IMR-90 (cell line): ENCODE results near the gene PLEKHG4. TPM values are rescaled to one million over a fixed set of nuclear protein-coding genes. Genes with fewer than 3 reads are reported as not detected.

Source experiments
- ATAC-seq: fragments of 200-7000 bp; cut with Tn5 transposase; 2 replicates; pipeline ENCODE4 v1.9.1; 2020; ENCODE audit warnings: low read depth, mild to moderate bottlenecking, moderate library complexity
- BruUV-seq: library from RNA; stranded (reverse); fragments of 400-500 nt; replicated peaks from 2 replicates; lab custom pipeline; 2021; lab: Mats Ljungman, UMichigan
- CTCF ChIA-PET: fragments of 300-600 bp; formaldehyde crosslinking; extraction: SDS; loops from one replicate; lab custom pipeline; 2021; ENCODE audit warnings: antibody characterized with exemption; lab: Yijun Ruan, JAX
- POLR2A ChIA-PET: fragments of 300-600 bp; sonication (Branson Sonifier 250); formaldehyde crosslinking; loops from one replicate; lab custom pipeline; 2022; ENCODE audit warnings: antibody characterized with exemption; ENCODE audit not compliant: unreplicated experiment; lab: Charles Lee
- DNase-seq: peaks from one replicate; pipeline ENCODE4 v3.0.0; 2013
- H2AFZ ChIP-seq: replicated peaks from 2 replicates; pipeline ENCODE3; 2013; ENCODE audit warnings: low read length, mild to moderate bottlenecking; ENCODE audit not compliant: poor library complexity
- H2AK5ac ChIP-seq: 2 replicates; pipeline ENCODE4 v1.6.1; 2013; ENCODE audit warnings: low read depth, low read length, inconsistent platforms
- H2AK9ac ChIP-seq: replicated peaks from 2 replicates; pipeline ENCODE3; 2013; ENCODE audit warnings: mild to moderate bottlenecking, low read depth, low read length, moderate library complexity; ENCODE audit not compliant: poor library complexity
- H2BK120ac ChIP-seq: 2 replicates; pipeline ENCODE4 v1.6.1; 2013; ENCODE audit warnings: low read depth, low read length, inconsistent platforms
- H2BK15ac ChIP-seq: 3 replicates; pipeline ENCODE4 v1.6.1; 2013; ENCODE audit warnings: low read depth, low read length, inconsistent platforms
- H2BK20ac ChIP-seq: 2 replicates; pipeline ENCODE4 v1.6.1; 2013; ENCODE audit warnings: low read depth, mild to moderate bottlenecking, inconsistent platforms, low read length, moderate library complexity
- H2BK5ac ChIP-seq: 2 replicates; pipeline ENCODE4 v1.6.1; 2013; ENCODE audit warnings: mild to moderate bottlenecking, low read depth, low read length, inconsistent platforms; ENCODE audit not compliant: poor library complexity, severe bottlenecking
- H3K14ac ChIP-seq: replicated peaks from 2 replicates; pipeline ENCODE4 v1.6.1; 2013; ENCODE audit warnings: low read depth, low read length, inconsistent platforms
- H3K18ac ChIP-seq: 2 replicates; pipeline ENCODE4 v1.6.1; 2013; ENCODE audit warnings: low read depth, low read length, control low read depth
- H3K23ac ChIP-seq: 2 replicates; pipeline ENCODE4 v1.6.1; 2013; ENCODE audit warnings: low read depth, low read length, inconsistent platforms
- H3K27ac ChIP-seq: 2 replicates; pipeline ENCODE4 v1.5.1; 2013; ENCODE audit warnings: mild to moderate bottlenecking, control low read depth, low read length; ENCODE audit not compliant: insufficient read depth
- H3K27me3 ChIP-seq: 2 replicates; pipeline ENCODE4 v1.6.1; 2013; ENCODE audit warnings: low read length; ENCODE audit not compliant: control insufficient read depth, insufficient read depth
- H3K36me3 ChIP-seq: 2 replicates; pipeline ENCODE4 v1.6.1; 2013; ENCODE audit warnings: low read length, mixed read lengths; ENCODE audit not compliant: control insufficient read depth, insufficient read depth
- H3K4ac ChIP-seq: 2 replicates; pipeline ENCODE4 v1.6.1; 2013; ENCODE audit warnings: low read depth, low read length, inconsistent platforms
- H3K4me1 ChIP-seq: 2 replicates; pipeline ENCODE4 v1.6.1; 2013; ENCODE audit warnings: low read length, mixed read lengths; ENCODE audit not compliant: control insufficient read depth, insufficient read depth
- H3K4me2 ChIP-seq: 2 replicates; pipeline ENCODE4 v1.6.1; 2013; ENCODE audit warnings: low read depth, mild to moderate bottlenecking, control low read depth, low read length, moderate library complexity
- H3K4me3 ChIP-seq: 2 replicates; pipeline ENCODE4 v1.5.1; 2013; ENCODE audit warnings: low read depth, mild to moderate bottlenecking, control low read depth, low read length, moderate library complexity; ENCODE audit not compliant: insufficient read depth
- H3K56ac ChIP-seq: 2 replicates; pipeline ENCODE4 v1.6.1; 2013; ENCODE audit warnings: low read length, inconsistent platforms; ENCODE audit not compliant: insufficient read depth; ENCODE audit errors: extremely low read depth
- H3K79me1 ChIP-seq, 2 experiments: 2 replicates each; pipeline ENCODE4 v1.6.1; 2013; ENCODE audit warnings: low read length in 2 of 2, inconsistent platforms in 1 of 2, low read depth in 1 of 2
- H3K9ac ChIP-seq: 2 replicates; pipeline ENCODE4 v1.6.1; 2013; ENCODE audit warnings: low read depth, low read length, control low read depth
- H3K9me1 ChIP-seq: 2 replicates; pipeline ENCODE4 v1.6.1; 2013; ENCODE audit warnings: low read length, inconsistent platforms; ENCODE audit not compliant: insufficient read depth
- H3K9me3 ChIP-seq: 2 replicates; pipeline ENCODE4 v1.6.1; 2013; ENCODE audit warnings: low read length; ENCODE audit not compliant: control insufficient read depth, insufficient read depth
- H4K20me1 ChIP-seq: 2 replicates; pipeline ENCODE4 v1.6.1; 2013; ENCODE audit warnings: low read length, inconsistent platforms; ENCODE audit not compliant: insufficient read depth
- H4K5ac ChIP-seq: 2 replicates; pipeline ENCODE4 v1.6.1; 2013; ENCODE audit warnings: mild to moderate bottlenecking, low read depth, low read length, control low read depth
- H4K8ac ChIP-seq, 2 experiments: 2 replicates each; pipeline ENCODE4 v1.6.1; 2013; ENCODE audit warnings: low read depth in 2 of 2, low read length in 2 of 2, control low read depth in 1 of 2, inconsistent platforms in 1 of 2
- H4K91ac ChIP-seq: 2 replicates; pipeline ENCODE4 v1.6.1; 2013; ENCODE audit warnings: low read depth, low read length, inconsistent platforms; ENCODE audit not compliant: insufficient read depth
- RAD21 ChIP-seq: IDR thresholded peaks from 2 replicates; pipeline ENCODE4 v1.6.1; 2012; ENCODE audit warnings: low read length, improper control_type of control experiment
- SMC3 ChIP-seq: fragments of 150-350 bp; IDR thresholded peaks from 2 replicates; pipeline ENCODE4 v1.6.1; 2016; ENCODE audit warnings: low read depth, mild to moderate bottlenecking, antibody characterized with exemption, low read length, moderate library complexity
- WGBS, 2 experiments: methylation state at CpG; one replicate each; pipeline versions ENCODE4 v1.1.5 to v1.1.7; 2013; ENCODE audit warnings: missing lambda C conversion rate in 2 of 2; ENCODE audit not compliant: insufficient read length in 1 of 2; ENCODE audit errors: extremely low coverage in 2 of 2; 5-methylcytosine and 5-hydroxymethylcytosine counted together
- dilution Hi-C: fragments of 300-500 bp; cut with HindIII; formaldehyde crosslinking; loops from one replicate; pipeline ENCODE4 v1.14.3; 2018; ENCODE audit warnings: low sequenced_read_pairs; ENCODE audit not compliant: unreplicated experiment
- in situ Hi-C: fragments of 300-500 bp; cut with MboI; formaldehyde crosslinking; loops from 3 replicates; pipeline ENCODE4 v1.14.3; 2019; ENCODE audit warnings: low sequenced_read_pairs, inconsistent platforms, mixed read lengths
- intact Hi-C: fragments of 100-400 bp; cut with micrococcal nuclease; formaldehyde crosslinking; loops from 2 replicates; pipeline ENCODE4 v1.10.0; 2022
- polyA plus RNA-seq, 3 experiments: library from polyadenylated mRNA; depleted of rRNA; stranded (reverse); fragments of >200 nt; gene quantifications; 2 replicates each; pipeline ENCODE4 v1.2.3, GENCODE V29; 2012; ENCODE audit warnings: low replicate concordance in 1 of 3
- total RNA-seq: library from RNA; depleted of rRNA; stranded (reverse); fragments of >200 nt; gene quantifications from 2 replicates; pipeline ENCODE4 v1.2.3, GENCODE V29; 2012

The PLEKHG4 gene
- total and polyA plus RNA-seq, 2 of the 4 experiments (the other 2 are of a cell fraction): 14.0 to 50.7 TPM

DNA sequence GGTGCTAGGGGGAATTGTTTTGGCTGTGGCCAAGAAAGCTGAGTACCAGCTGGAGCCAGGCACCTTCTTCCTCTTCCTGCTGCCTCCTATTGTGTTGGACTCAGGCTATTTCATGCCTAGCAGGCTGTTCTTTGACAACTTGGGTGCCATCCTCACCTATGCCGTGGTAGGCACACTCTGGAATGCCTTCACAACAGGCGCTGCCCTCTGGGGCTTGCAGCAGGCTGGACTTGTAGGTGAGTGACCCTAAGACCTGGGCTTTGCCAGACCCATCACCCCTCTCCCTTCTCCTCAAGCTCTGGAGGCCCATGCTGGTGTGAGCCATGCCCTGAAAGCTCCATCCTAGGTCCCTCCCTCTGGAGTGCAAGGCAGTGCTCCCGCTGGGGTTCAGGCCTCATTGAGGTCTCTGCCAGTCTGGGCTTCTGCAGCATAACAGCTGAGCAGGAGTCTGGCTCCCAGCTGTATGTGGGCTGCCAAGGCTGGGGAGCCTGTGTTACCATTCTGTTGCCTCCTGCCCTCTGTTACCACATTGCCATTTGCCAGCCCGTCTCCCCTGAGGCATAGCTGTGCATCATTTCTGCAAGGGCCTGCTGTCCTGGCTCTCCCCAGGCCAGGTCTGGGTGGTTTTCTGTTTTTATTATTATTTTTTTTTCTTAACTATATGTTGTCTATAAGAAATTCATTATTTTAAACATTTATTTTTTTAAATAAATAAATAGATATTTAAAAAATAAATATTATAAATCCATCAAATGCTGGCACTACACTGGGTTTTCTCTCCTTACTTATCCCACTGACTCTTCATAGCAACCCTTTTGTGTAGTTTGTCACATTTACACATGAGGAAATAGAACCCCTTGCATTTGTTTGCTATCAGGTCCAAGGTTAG, 26.5 kb upstream of the PLEKHG4 start:
- Histone ChIP-seq H3K4me2 (no peak overlapping the region), H3K27ac (no peak overlapping the region), H3K14ac (no peak overlapping the region), H2BK120ac (no peak overlapping the region), H3K79me1 (peaks cover 0 to 19% of the 10 kb centered on the region in 2 experiments; a peak in 2 of 4 replicates), H4K91ac (no peak overlapping the region), H4K8ac (no peak overlapping the region), H3K56ac (no peak overlapping the region), H3K9me1 (peaks cover 3% of the 10 kb centered on the region; the same call in 1 of the 2 replicates), H2AFZ (no peak overlapping the region), H3K9me3 (no peaks in the 10 kb centered on the region), H2BK15ac (no peak overlapping the region), H2AK5ac (no peak overlapping the region), H3K18ac (no peak overlapping the region), H4K20me1 (no peaks in the 10 kb centered on the region), H2BK5ac (no peak overlapping the region), H3K9ac (no peak overlapping the region), H2BK20ac (no peak overlapping the region), H2AK9ac (no peak overlapping the region), H3K4me1 (peaks cover 12% of the 10 kb centered on the region), H4K5ac (no peak overlapping the region), H3K4ac (no peak overlapping the region), H3K27me3 (no peaks in the 10 kb centered on the region), H3K4me3 (no peak overlapping the region), H3K23ac (no peak overlapping the region), H3K36me3 (peaks cover 18% of the 10 kb centered on the region)
- no CpG with 5 or more reads among the region's 4 CpGs for WGBS, 2 experiments
- DNase-seq (no peak), ATAC-seq (no peak)
- intact Hi-C loops: no loop called here
- ChIA-PET POLR2A (no interaction called here), CTCF (interaction anchor here (1.4 kb wide), 1 partner anchor 8 kb away, joined by 7 read pairs; no protein-coding TSS in a partner anchor)
- in situ Hi-C loops: loop anchor here (10.0 kb wide), 1 partner anchor 202 kb away; no protein-coding TSS in a partner anchor
- TF ChIP-seq SMC3 (no peak), RAD21 (no peak)
- dilution Hi-C loops: no loop called here
- no TSS peak for BruUV-seq
